Posterior vena cava (tissue), 2 donors: ENCODE data around the gene AP3B1. TPM values are rescaled to one million over a fixed set of nuclear protein-coding genes. Genes with fewer than 3 reads are reported as not detected.
"Not testable (repeated sequence)": the region's sequence is repeated elsewhere in the genome, so short reads cannot be mapped to it uniquely, and the experiment has no call there.

Source experiments
- DNase-seq: peaks from one replicate; pipeline ENCODE4 v3.0.0-alpha.2; 2020; ENCODE audit warnings: low spot score
- intact Hi-C, 2 donors: fragments of 100-400 bp; cut with DNase I; formaldehyde crosslinking; loops; one replicate each; pipeline versions ENCODE4 v1.14.1 to v1.14.2; 2022 to 2023
- total RNA-seq, 2 donors: library from RNA; stranded (reverse); fragmentation: NEBNext Ultra II Directional; extraction: Animal tissue kit (Norgen Biotek cat#: 25700); gene quantifications; one replicate each; pipeline ENCODE4 v1.2.1, GENCODE V29; 2021
- donor health status: DM: yes; HTN: yes; CAD: no.
- donor health status: DM: yes; HTN: yes; CAD: no.

AP3B1 gene
- total RNA-seq, 2 donors from 2014 or later, result 37.0 to 44.4 TPM

DNA sequence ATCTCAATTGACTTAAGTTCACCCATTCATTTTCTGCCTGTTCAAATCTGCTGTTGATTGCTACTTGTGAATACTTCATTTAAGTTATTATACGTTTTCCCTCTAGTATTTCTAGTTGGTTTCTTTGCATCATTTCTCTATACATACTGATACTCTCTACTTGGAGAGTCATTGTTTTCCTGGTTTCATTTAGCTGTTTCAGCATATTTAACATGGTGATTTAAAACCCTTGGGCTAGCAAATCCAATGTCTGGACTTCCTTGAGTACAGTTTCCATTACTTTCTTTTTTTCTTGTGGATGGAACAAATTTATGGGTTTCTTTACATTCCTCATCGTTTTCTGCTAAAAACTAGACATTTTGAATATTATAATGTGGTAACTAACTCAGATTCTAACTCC lies 90.7 kb downstream of the AP3B1 start:
- DNase-seq, result no peak
- intact Hi-C loops, result no loop called here

DNA sequence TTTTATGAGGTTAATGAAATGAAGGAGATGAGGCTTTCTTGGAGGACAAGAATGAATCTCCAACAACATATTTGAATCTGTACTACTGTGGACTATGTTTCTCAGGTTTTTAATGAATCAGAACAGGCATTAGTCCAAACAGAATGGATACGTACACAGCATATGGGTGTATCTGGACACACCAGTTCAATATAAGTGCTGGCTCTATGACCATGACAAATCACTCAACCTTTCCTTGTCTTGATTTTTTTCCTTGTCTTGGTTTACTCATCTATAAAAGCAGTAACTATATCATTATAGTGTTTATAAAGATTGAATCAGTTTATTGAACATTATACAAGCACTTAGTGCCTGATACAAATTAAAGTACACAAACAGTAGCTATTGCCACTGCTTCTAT lies 104.1 kb downstream of the AP3B1 start:
- no peak for DNase-seq
- intact Hi-C loops, result no loop called here

DNA sequence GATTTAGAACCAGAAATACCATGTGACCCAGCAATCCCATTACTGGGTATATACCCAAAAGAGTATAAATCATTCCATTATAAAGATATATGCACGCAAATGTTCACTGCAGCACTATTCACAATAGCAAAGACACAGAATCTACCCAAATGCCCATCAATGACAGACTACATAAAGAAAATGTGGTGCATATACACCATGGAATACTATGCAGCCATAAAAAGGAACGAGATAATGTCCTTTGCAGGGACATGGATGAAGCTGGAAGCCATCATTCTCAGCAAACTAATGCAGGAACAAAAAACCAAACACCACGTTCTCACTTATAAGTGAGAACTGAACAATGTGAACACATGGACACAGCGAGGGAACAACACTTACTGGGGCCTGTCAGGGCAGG lies 105.8 kb downstream of the AP3B1 start:
- intact Hi-C loops, result not testable (repeated sequence)

DNA sequence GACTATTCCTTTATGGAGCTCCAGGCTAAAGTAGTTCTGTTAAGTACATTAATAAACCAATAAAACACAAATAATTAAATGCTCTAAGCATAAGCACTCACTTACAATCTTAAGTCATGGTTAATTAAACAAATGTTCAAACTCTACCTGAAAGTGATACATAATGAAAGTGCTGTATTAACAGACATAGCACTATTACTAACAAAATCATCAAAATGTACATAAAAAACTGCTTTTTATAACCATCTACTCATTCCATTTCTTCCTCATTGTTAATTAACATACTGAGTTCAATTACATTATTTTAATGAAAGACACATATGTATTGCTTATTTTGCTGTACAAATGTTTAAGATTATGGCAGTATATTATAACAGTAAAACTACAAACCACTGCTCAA lies 107.3 kb downstream of the AP3B1 start:
- DNase-seq, result no peak
- intact Hi-C loops, result no loop called here

More for the DNA sequence above, 105.8 kb downstream of the AP3B1 start:
- not testable (repeated sequence) for DNase-seq

DNA sequence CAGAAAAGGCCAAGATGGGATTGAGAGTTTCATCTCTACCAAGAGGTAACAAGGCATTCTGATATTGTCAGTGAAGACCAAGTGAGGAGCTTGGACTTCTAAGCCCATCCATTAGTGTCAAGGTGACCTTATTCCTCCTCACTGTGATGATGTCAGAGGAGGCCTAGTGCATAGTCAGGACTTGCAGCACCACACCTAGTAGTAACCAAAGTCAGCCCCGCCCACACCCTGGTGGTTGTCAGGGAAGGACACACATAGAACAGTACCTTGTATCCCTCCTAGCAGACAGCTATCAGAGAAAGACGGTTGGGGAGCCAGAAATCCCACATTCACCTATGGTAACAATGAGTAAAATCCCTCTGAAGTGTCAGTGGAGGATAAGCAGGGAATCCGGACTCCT lies 111.7 kb downstream of the AP3B1 start:
- intact Hi-C loops, result no loop called here
- DNase-seq, result no peak

DNA sequence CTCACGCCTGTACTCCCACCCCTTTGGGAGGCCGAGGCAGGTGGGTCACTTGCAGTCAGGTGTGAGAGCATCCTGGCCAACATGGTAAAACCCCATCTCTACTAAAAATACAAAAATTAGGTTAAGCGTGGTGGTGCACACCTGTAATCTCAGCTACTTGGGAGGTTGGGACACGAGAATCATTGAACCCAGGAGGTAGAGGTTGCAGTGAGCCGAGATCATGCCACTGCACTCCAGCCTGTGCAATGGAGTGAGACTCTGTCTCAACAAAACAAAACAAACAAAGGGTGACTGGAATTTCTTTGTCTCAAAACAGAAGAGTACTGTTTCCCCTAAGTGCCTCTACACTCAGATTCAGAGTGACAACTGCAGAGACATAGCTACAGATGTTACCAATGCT lies 116.1 kb downstream of the AP3B1 start:
- no peak for DNase-seq
- intact Hi-C loops, result no loop called here

DNA sequence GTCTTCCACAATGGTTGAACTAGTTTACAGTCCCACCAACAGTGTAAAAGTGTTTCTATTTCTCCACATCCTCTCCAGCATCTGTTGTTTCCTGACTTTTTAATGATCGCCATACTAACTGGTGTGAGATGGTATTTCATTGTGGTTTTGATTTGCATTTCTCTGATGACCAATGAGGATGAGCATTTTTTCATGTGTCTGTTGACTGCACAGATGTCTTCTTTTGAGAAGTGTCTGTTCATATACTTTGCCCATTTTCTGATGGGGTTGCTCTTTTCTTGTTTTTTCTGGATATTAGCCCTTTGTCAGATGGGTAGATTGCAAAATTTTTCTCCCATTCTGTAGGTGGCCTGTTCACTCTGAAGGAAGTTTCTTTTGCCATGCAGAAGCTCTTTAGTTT lies 124.2 kb downstream of the AP3B1 start:
- intact Hi-C loops, DNase-seq: not testable (repeated sequence)

DNA sequence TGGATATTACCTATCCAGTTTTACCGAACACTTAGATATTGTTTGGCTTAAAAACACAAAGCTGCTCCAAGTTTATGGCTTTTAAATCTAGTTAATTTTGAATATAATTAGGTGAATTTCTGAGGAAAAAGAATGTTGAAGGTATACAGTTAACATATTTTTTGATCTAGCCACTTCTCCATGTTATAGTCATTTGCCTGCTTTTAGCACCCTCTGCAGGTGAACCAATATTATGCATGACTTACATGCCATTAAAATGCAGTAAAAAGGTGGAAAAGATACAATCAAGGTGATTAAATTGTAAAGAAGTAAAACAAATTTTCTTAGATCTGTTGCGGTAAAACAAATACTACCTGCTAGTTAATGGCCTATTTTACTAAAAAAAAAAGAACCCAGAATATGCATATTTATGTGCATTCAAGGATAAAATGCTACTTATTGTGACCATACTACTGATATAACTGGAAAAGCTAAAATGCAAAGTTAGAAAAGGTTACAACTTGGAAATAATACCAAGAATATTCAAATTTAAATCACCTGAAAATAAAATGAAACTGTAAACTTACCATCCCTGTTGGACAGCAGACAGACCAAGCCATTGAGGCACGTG lies 132.1 kb downstream of the AP3B1 start:
- no peak for DNase-seq
- intact Hi-C loops, result no loop called here

DNA sequence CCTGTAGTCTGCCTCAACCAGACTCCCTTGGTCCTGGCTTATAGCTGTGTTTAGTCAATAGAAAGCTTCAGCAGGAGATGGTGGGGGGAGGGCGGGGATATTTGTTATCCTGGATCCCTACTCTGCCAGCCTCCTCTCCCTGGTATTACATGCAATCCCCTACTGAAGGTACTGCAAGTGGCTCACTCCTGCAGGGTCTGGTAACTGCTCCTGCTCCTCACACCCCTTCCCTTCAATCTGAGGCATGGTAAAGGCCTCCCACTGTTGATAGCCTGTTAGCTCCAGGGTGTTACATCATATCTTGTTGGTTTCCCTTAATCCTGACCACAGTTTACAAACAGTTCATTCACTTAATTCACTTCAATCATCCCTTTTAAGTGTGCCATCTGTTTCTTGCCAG lies 137.5 kb downstream of the AP3B1 start:
- DNase-seq, result no peak
- intact Hi-C loops, result no loop called here

DNA sequence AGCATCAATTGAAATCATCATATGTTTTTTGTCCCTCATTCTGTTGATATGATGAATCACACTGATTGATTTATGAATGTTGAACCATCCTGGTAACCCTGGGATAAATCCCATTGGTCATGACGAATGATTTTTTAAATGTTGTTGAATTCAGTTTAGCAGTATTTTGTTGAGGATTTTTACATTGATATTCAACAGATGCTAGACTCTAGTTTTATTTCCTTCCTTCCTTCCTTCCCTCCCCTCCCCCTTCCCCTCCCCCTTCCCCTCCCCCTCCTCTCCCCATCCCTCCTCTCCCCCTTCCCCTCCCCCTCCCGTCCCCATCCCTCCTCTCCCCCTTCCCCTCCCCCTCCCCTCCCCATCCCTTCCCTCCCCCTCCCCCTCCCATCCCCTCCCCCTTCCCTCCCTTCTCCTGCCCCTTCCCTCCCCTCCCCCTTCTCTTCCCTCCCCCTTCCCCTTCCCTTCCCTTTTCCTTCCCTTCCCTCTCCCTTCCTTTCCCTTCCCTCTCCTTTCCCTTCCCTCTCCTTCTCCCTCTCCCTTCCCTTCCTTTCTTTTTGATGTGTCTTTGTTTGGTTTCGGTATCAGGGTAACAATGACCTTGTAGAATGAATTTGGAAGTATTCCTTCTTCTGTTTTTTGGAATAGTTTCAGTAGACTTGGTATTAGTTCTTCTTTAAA lies 142.8 kb downstream of the AP3B1 start:
- intact Hi-C loops, result no loop called here
- no peak for DNase-seq

DNA sequence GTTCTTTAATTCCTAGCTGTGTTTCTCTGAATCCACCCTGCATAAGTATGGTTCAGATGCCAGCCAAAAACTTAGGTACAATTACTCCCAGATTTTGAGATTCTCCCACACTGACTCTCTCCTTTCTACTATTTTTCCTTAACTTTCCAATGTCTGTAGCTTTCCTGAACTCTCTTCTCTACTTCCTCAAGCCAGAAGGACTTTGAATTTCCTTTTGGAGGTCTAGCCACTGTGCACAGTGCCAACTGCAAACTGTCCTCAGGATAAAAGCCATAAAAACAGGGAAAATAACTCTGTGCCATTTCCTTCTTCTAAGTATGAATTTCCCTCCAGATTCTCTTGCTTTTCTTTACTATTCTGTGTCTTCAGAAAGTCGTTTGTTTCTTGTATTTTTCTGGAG lies 157.2 kb downstream of the AP3B1 start:
- DNase-seq, result no peak
- intact Hi-C loops, result no loop called here

DNA sequence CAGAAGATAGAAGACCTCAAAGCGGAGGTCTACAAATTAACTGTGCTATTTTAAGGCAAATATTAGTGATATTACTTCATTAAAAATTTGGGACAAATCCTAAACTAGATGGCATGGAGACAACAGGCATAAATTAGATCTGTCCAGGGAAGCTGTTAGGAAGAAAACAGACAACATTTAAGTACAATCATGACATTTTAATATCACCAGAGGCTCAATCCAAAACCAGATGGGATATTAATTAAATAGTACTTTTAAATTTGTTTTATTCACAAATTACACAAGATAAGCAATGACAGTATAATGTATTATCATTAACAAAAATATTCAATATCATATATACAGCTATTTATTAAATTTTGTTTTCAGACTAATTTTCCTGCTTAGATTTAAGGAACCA lies 161.1 kb downstream of the AP3B1 start:
- intact Hi-C loops, result no loop called here
- no peak for DNase-seq

DNA sequence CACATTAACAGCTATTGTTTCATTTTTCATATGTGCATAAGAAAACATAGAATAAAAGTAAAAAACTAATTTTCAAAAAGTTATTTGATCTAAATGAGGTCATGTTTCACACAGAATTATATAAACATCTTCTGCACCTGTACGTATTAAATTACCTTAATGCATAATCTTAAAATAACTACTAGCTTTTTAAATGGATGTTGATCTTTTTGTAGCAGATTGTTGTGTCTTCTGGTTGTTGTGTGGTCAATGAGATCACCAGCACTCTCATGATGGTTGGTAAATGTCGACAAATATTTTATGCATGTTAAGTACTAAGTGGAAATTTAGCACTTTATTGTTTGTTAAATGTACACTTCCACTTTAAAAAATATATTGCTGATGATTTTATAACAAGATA lies 162.0 kb downstream of the AP3B1 start:
- no peak for DNase-seq
- intact Hi-C loops, result no loop called here

DNA sequence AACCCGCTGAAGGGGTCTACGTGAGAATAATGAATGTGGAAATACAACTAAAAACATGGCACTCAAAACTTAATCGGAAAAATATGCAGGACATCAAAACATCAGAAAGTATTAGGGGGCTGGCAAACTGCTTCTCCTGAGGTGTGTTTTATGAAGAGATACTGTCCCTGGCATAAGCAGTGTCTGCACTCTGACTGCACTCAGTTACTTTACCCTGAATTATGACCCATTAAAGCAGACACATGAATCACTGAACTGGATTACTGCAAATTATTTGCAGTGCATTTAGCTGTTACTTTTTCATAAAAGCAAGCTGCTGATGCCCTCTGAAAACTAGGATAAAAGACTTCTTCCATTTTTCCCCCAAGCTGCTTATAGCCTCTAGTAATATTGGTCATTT lies 164.9 kb downstream of the AP3B1 start:
- intact Hi-C loops, result no loop called here
- no peak for DNase-seq

DNA sequence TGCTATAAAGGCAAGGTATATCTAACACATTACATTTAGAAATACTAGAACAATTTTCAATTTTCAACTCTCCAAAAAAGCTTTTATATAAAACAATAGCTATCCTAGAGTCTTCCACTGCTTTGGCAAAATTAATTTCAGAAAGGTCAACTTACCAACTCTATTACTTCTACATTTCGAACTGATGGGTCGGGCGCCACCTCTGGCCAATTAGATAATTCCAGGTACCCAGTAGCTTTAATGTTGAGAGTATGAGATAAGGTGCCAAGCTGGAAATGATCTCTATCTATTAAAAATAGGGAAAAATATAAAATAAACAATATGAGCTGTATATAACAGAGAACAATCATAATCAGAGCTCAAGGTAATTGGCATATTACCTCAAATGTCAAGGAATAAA lies 166.6 kb downstream of the AP3B1 start:
- DNase-seq, result no peak

DNA sequence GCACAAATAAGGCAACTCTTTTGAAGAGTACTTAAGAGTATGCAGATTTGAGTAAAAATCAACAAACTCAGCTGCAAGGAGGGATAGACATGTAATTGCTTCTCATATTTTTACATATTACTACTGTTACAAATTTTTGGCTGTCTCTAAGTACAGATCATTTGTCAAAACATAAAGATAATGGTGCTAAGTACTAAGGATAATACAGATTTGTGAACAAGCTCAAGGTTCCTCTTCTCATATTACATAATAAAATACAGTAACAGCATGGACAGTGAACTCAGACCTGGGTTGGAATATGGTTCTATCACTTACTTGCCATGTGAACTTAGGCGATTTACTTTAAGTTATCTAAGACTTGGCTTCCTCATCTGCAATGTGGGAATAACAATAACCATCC lies 168.0 kb downstream of the AP3B1 start:
- DNase-seq, result no peak
- intact Hi-C loops, result no loop called here

More for the DNA sequence above, 166.6 kb downstream of the AP3B1 start:
- intact Hi-C loops, result no loop called here

DNA sequence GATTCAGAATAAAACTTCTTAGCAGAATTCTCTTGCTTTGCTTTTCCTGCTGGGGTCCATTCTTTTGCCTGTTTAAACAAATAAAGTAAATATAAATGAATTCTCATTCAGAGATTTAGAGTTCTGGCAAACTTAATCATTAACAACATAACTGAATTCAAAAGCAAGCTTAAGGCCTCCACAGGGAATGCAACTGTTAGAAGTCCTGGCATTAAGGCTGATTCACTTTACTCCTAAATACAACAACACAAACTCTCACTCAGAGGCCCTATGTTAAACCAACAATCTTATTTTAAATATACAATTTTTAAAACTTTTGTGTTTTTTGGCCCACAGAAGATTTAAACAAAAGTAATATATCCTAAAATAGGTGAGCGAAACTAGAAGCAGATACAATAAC lies 178.3 kb downstream of the AP3B1 start:
- no peak for DNase-seq
- intact Hi-C loops, result no loop called here

DNA sequence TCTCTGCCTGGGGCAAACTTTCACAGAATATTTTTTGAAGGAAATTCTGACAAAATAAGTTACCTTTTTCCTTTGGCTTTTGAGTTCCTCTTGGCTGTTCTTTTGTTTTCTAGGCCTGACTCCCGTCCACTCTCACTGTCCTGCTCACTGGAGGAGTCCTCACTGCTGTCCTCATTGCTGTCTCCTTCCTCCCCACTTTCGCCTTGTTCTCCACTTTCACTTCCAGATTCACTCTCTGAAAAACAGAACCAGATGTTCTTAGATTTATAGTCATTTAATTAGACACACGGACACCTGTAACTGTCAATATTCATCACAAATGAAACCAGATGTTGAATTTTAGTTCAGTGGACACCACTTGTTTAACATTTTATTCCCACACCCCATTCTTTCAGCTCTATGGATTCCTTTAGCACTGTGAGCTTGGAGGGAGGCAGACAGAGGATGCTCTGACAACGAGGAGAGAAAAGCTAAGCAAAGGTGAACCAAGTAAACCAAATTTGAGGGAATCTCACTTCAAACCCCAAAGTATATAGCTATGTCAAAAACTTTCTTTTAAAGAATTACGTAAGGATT lies 180.7 kb downstream of the AP3B1 start:
- DNase-seq, result no peak
- intact Hi-C loops, result no loop called here

DNA sequence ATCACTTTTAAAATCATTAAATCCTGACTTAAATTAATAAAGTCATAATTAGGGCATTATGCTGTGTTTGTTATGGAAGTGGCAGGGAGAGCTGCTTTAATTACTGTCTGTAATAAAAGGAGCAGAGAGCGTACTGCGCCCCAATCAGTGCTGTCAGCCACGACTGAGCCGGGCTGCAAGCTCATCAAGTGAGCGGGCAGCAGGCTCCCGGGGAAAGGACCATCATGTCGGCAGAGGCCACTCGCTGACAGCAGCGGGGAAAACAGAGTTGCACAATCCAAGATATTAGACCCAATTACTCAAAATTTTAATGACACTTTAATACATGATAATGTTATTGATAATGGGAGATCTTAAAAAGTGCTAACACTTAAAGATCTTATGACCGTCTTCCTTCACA lies 181.6 kb downstream of the AP3B1 start:
- DNase-seq, result no peak

DNA sequence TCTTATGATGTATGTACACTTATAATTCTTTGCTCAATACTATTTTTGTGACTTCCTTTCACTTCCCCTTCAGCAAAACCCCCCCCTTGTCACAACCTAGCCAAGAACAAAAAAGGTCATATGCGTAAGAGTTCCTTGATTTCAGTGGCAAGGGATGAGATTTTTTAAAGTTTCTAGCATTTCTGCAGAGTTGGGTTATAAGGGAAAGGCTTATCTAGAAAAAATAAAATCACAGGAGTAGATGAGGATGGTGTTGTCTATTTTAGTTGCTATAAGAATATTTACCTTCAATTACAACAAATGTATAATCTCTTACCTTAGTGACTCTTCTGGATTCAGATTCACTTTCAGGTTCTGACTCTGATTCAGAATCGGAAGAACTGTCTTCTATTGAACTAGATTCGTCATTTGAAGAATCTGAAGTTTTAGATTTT lies 184.6 kb downstream of the AP3B1 start:
- intact Hi-C loops, result no loop called here
- DNase-seq, result no peak

More for the DNA sequence above, 181.6 kb downstream of the AP3B1 start:
- intact Hi-C loops, result no loop called here

DNA sequence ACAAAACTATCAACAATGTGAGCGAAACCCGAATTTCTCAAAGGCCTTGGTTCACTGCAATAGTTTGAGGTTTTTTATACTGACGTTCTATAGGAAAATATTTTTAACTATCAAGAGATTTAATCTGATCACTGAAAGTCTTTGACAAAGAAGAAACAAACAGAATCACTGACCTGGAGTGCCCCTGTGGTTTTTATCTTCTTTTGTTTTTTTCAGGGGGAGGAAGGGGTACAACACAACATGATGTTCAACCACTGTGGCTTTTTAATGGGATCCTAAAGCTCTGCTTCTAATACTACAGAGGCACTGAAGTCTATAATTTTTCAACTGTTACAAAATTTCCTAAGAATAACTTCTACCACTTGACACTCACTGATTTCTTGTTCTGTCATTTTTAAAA lies 185.9 kb downstream of the AP3B1 start:
- intact Hi-C loops, result no loop called here
- no peak for DNase-seq
